Dermis microvascular lymphatic vessel endothelial cell (primary cell): ENCODE data around the gene TM2D1. TPM values are rescaled to one million over a fixed set of nuclear protein-coding genes. Genes with fewer than 3 reads are reported as not detected.

Source experiments
- DNase-seq, 2 donors: peaks; one replicate each; pipeline versions ENCODE4 v3.0.0 to v3.0.0-alpha.2; 2010; ENCODE audit warnings: low read depth in 2 of 2
- total RNA-seq: library from RNA; depleted of rRNA; stranded (reverse); fragments of >200 nt; gene quantifications from 2 replicates; pipeline ENCODE4 v1.2.1, GENCODE V29; 2014

The TM2D1 gene
- total RNA-seq, 1 donor from 2014 or later = 35.8 TPM

DNA sequence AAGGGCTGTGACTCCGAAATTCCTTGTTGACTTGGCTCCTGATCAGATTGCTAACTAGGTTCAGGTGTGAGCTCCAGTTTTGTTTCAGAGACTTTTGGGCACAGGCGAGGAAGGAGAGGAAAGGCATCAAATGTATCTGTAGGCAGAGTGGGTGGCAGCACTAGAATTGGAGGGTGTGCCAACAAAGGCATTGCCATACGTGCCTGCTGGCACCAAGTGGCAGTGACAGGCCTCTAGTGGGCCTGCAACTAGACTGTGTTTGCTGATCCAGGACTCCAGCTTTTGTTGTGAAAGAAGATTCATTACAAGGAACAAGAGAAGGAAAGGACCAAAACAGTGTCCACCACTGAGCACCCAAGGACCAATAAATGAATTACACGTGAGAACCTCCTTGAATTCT is 79.5 kb downstream of the TM2D1 start:
- DNase-seq = no peak

DNA sequence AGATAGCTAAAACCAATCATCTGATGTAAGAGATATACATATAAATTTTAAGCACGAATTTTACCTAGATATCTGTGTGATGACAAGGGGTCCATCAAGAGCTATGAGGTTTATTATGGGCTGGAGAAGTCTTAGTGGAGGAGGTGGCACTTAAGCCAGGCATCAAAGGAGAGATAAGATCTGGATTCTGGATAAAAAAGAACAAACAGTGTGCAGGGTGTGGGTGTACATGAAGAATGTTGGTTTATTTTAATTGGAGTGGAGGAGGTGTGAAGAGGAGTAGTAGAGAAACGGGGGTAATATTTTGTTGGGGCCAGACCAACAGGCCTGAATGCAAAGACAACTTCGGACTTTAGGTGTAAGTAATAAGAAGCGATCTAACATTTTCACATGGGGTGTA is 80.6 kb downstream of the TM2D1 start:
- no peak for DNase-seq

DNA sequence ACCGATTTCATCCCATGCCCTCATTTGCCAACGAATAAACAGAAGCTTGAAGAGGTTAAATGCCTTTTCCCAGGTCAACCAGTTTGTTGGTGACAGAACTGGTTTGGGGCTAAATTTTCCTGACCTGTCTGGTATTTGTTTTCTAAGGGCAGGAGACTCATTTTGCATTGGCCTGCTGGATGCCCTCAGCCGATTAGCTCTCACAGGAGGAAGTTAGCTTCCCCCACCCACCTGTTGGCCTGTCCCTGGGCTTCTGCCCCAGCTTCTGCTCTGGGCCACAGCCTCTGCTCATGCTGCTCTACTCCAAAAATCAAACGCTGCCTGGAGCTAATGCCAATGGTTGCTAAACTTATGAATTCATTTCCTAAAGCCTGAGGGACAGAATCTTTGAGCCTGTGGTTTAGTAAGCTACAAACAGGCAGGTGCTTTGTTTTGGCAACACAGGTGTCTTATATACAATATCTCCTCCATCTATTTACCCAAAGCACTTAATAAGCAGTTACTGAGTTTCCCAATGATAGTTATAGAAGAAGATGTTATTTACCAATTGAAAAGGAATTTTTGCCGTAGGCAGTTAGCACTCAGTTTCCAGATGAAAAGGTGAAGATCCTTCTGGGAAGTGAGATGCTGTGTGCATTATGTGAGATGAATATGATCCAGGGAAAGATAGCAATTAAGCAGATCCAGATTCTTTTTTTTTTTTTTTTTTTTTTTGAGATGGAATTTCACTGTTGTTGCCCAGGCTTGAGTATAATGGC is 82.3 kb downstream of the TM2D1 start:
- no peak for DNase-seq

DNA sequence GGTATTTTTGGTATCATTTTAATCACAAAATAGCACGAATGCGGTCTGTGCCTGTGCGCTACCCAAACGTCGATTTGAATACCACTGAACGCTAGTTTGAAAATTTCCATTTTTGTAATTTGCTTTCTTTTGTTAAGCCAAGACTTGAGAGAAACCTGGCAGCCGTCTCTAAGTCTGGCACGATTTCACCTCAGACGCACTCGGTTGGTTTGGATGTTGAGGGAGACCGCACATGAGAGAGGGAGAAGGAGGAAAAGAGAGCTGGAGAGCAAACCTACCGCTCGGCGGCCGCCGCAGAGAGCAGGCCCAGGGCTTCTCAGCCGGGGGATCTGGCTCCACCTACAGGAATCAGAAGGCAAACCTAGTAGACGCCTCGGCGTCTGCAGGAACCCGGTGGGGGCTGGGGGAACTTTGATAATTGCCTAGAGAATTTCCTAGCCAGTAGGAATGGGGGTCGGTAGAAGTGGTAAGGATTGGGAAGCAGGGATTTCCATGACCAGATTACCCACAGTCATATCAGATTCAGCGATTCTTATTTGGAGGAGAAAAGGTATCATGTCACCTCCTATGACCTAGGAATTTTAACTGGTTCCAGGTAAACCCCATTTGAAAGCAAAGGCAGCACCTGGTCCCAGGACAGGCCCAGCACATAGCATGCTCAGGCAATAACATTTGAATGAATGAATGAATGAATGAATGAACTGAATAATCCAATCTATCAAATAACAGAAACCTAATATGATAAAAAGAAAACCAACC is 83.2 kb downstream of the TM2D1 start:
- peak in 1 of 2 donors; percentile 68 for DNase-seq

DNA sequence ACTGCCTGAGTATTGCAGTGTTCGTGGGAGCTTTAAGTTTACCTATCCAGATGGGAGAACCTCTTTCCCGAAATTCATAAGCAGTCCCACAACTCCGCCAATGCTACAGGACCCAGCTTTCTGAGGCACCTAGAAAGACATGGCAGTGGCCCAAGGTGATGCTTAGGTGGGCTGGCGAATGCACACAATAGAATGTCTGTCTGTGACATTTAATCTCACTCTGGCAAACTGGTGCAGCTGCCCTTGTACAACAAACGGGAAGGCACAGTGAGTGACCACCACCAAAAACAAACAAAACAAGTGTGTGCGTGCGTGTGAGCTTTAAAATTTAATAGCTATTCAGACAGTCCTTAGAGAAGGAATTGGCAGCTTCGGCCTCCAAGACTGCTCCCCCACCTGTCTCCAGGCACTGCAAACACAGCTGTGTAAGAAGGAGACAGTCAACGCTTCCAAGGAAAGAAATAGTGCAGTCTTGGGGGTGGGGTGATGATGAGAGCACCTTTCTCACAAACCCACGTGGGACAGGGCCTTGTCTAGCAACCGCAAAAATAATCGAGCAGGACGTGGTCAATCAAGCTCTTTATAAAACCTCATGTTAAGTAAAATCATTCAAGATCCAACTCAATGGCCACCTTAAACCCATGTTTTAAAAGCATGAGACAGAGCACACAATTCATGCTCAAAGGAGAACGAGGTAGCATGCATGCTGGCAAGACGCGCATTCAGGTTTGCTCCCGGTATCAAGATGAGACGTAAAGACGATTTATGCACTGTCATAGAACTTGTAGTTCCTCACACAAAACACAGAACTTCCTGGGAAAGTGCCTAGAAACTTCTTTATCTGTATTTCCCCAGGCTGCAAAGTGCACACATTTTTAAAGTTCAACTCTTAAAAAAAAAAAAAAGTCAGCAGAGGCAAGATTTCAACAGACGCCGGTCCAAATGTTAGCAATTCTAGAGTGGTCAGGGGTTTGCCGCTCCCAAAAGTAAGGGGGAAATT is 84.1 kb downstream of the TM2D1 start:
- no peak for DNase-seq

DNA sequence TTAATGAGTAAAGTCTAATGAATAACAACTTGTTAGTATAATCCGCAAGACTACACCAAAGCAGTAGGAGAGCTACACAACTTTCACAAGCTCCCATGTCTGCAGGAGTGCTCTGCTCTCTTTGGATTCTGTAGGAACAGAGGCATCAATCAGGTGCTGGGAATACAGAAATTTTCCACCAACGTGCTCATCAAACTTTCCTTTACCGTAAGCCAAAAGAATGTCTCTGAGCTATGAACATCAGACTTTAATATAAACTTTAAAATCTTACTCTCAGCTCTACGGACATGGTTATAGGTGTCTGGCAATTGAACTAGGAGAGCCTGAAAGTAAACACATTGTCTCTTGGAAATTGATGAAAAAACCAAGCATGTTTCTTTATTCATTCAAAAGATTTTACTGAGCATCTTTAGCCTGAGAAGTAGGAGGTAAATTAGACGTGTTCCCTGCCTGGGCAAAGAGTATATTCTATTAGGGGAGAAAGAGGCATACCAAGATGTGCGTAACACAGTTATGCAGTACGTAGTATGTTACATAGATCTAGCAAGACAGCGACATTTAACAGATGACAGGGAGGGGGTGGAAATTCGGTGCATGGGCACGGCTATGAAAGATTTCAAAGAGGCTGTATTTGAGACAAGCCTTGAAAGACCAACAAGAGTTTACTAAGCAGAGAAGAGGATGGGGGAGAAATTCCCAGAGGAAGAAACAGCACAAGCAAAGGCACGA is 85.2 kb downstream of the TM2D1 start:
- DNase-seq = no peak

DNA sequence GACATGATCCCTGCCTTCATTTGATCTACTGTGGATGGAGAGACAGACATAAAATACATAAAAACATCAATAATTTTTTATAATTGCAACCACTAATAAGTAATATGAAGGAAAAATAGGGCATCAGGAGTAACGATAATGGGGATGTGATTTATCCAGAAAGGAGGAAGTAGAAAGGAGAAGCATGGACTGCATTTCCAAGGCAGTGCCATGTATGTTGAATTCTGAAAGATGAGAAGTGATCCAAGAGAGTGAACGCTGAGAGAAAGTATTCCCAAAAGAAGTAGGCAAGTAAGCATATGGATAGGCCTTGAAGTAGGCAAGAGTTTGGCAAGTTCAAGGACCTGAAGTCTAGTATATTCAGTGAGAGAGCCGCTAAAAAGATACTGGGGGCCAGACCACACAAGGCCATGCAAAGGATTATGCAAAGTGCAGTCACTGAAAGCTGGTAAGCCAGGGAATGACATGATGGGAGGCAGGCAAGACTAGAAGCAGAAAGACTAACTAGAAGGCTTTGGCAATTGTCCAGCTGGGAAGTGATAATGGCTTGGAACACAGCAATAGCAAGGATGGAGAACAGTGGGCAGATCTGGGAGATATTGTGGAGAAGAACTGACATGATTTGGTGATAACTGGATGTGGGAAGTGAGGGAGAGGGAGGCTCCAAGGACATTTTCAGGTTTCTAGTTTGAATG is 85.9 kb downstream of the TM2D1 start:
- no peak for DNase-seq

DNA sequence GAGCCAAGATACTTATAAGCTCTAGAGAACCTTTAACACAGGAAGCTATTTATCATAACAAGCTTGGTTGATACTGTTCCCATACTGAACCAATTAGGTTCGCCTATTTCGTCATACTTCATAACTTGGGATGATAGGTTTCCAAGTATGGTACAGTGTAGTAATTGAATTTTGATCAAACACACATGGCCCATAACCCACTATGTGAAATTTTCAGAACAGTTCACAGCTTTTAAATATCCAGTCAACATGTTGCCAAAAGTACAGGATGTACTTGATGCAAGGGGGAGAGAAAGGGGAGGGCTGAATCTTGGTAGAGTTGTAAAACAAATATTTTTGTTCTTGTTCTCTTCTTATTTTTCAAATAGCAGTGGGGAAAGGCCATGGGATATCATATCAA is 86.6 kb downstream of the TM2D1 start:
- no peak for DNase-seq

DNA sequence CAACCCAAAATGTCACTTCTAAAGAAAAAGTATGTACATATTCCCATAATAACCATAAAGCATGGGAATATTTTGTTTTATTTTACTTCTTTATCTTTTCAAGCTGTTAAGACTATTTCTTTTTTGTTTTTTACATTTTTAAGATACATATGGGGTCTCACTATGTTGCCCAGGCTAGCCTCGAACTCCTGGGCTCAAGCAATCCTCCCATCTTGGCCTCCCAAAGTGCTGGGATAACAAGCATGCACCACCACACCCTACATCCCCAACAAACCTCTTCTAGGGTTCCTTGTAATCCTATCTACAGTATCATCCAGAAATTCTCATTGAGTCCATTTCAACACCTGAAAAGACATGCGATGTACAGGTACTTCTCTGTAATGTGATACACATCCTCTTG is 87.5 kb downstream of the TM2D1 start:
- no peak for DNase-seq

DNA sequence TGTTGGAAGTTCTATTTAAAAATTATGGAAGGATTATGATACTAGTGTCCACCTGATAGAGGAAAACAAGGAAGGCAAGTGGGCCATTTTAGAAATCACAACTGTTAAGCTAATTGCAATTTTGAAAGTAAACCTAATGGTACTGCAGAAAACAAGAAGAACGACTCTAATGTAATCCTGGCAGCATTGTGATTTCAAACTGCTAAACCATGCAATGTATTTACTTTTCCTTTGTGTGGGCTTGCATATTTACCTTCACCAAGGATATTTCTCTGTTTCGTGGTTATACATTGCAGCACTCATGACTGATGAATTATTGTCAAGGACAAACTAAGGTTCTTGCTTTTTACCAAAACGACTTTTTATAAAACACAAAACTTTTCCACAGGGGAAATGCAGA is 88.1 kb downstream of the TM2D1 start:
- DNase-seq = no peak

DNA sequence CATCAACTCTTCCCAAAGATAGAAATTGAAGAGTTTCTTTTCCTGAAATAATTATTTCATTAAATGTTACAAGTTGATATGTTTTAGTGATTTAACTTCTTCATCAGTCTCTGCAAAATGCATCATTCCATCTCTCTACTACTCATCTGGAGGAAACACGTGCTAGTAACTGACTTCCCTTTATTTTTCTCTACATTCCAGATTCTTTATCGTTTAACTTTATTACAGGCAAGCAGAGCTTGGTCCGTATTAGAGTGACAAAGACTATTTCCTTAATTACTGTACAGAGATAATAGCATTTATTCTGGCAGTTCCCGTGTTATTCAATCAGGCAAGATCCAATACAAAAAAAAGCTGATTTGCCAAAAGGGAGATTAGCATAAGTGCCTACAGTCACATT is 88.6 kb downstream of the TM2D1 start:
- DNase-seq = peak; percentile 60 to 63

DNA sequence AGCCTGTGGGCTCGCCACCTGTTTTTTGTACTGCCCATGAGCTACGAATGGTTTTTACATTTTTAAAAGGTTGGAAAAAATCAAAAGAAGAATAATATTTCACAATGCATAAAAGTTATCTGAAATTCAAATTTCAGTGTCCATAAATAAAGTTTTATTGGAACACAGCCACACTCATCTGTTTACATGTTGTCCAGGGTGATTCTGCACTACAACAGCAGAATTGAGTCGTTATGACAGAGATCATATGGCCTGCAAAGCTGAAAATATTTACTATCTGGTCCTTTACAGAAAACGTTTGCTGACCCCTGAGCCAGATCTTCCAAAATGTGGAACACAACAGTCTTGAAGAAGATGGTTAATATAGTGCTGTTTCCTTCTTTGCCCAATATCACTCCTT is 89.4 kb downstream of the TM2D1 start:
- DNase-seq = no peak

DNA sequence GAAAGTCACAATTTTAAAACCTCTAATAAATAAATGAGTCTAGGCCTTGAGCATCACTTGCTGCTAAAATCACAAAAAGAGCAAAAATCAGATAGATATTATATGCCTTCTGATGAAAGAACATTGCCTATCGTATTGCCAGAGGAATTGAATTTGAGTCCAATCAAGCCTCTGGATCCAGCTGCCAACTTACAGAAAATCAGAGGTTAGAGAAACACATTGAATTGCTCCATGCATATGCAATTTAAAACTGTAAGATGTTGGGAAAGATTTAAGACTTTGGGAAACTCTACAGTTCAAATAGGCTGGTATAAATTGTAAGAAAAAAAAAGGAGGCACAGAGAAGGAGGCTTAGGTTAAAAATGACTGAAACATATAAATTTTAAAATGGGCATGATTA is 93.5 kb downstream of the TM2D1 start:
- no peak for DNase-seq

Other genes starting within 250 kb of the TM2D1 start
- gene PATJ, start 17.3 kb upstream of the TM2D1 start, total RNA-seq = 4.0 and 4.9 TPM in 2 replicates